ENCODE measurements around the gene FOSL1.

FOSL1 gene

GRCh38 chr11:65857853-65858680, 42.1 kb downstream of the FOSL1 start, which contains the start of gene CFL1:
Gene CFL1 (minus strand): TSS chr11:65858180. CDS start chr11:65858099, 81 bp downstream.
- Histone ChIP-seq H3K4me3 (ENCODE audit: low read depth, low read length) (peak within 1 kb of the TSS; percentile 98), H3K9ac (ENCODE audit: low read depth, low read length) (peak within 1 kb of the TSS; percentile 90), H3K27me3 (ENCODE audit: control insufficient read depth, insufficient read depth, low read length) (no peaks in the 10 kb centered on the region), H3K9me3 (ENCODE audit: control insufficient read depth, insufficient read depth, low read length) (no peaks in the 10 kb centered on the region), H3K4me1 (ENCODE audit: control insufficient read depth, insufficient read depth, low read length) (peaks cover 8% of the 10 kb centered on the region), H3K36me3 (ENCODE audit: control insufficient read depth, insufficient read depth, low read length) (peaks cover 40% of the 10 kb centered on the region)

GRCh38 chr11:65857500-65857852, 42.7 kb downstream of the FOSL1 start:
- peak overlapping the region; percentile 90 for H3K9ac ChIP-seq (ENCODE audit: low read depth, low read length)
- H3K36me3 ChIP-seq (ENCODE audit: control insufficient read depth, insufficient read depth, low read length): peaks cover 38% of the 10 kb centered on the region
- H3K27me3 ChIP-seq (ENCODE audit: control insufficient read depth, insufficient read depth, low read length): no peaks in the 10 kb centered on the region
- H3K9me3 ChIP-seq (ENCODE audit: control insufficient read depth, insufficient read depth, low read length): no peaks in the 10 kb centered on the region
- H3K4me1 ChIP-seq (ENCODE audit: control insufficient read depth, insufficient read depth, low read length): peaks cover 8% of the 10 kb centered on the region
- H3K4me3 ChIP-seq (ENCODE audit: low read depth, low read length): peak overlapping the region; percentile 98

- H3K9ac ChIP-seq (ENCODE audit: low read depth, low read length): peak overlapping the region; percentile 90
- peaks cover 40% of the 10 kb centered on the region for H3K36me3 ChIP-seq (ENCODE audit: control insufficient read depth, insufficient read depth, low read length)
- peaks cover 8% of the 10 kb centered on the region for H3K4me1 ChIP-seq (ENCODE audit: control insufficient read depth, insufficient read depth, low read length)
- no peaks in the 10 kb centered on the region for H3K9me3 ChIP-seq (ENCODE audit: control insufficient read depth, insufficient read depth, low read length)
- H3K27me3 ChIP-seq (ENCODE audit: control insufficient read depth, insufficient read depth, low read length): no peaks in the 10 kb centered on the region
- peak overlapping the region; percentile 98 for H3K4me3 ChIP-seq (ENCODE audit: low read depth, low read length)
Observed at GRCh38 chr11:65856689-65857499, 43.3 kb downstream of the FOSL1 start.

GRCh38 chr11:65855927-65856363, 44.2 kb downstream of the FOSL1 start:
- H3K4me3 ChIP-seq (ENCODE audit: low read depth, low read length): peak overlapping the region; percentile 98

GRCh38 chr11:65854852-65855837, 45.0 kb downstream of the FOSL1 start:
- H3K36me3 ChIP-seq (ENCODE audit: control insufficient read depth, insufficient read depth, low read length): peaks cover 40% of the 10 kb centered on the region
- no peak overlapping the region for H3K9ac ChIP-seq (ENCODE audit: low read depth, low read length)
- H3K4me3 ChIP-seq (ENCODE audit: low read depth, low read length): no peak overlapping the region
- H3K4me1 ChIP-seq (ENCODE audit: control insufficient read depth, insufficient read depth, low read length): peaks cover 5% of the 10 kb centered on the region
- H3K9me3 ChIP-seq (ENCODE audit: control insufficient read depth, insufficient read depth, low read length): peaks cover 3% of the 10 kb centered on the region
- no peaks in the 10 kb centered on the region for H3K27me3 ChIP-seq (ENCODE audit: control insufficient read depth, insufficient read depth, low read length)

More at GRCh38 chr11:65855927-65856363, 44.2 kb downstream of the FOSL1 start:
- Histone ChIP-seq H3K9ac (ENCODE audit: low read depth, low read length) (no peak overlapping the region), H3K9me3 (ENCODE audit: control insufficient read depth, insufficient read depth, low read length) (peaks cover 3% of the 10 kb centered on the region), H3K27me3 (ENCODE audit: control insufficient read depth, insufficient read depth, low read length) (no peaks in the 10 kb centered on the region), H3K4me1 (ENCODE audit: control insufficient read depth, insufficient read depth, low read length) (peaks cover 5% of the 10 kb centered on the region), H3K36me3 (ENCODE audit: control insufficient read depth, insufficient read depth, low read length) (peaks cover 40% of the 10 kb centered on the region)

- H3K36me3 ChIP-seq (ENCODE audit: control insufficient read depth, insufficient read depth, low read length): peaks cover 40% of the 10 kb centered on the region
Observed at GRCh38 chr11:65854161-65854592, 46.0 kb downstream of the FOSL1 start.

GRCh38 chr11:65853246-65853979, 46.8 kb downstream of the FOSL1 start:
- H3K27me3 ChIP-seq (ENCODE audit: control insufficient read depth, insufficient read depth, low read length): no peaks in the 10 kb centered on the region
- peaks cover 3% of the 10 kb centered on the region for H3K9me3 ChIP-seq (ENCODE audit: control insufficient read depth, insufficient read depth, low read length)
- H3K4me3 ChIP-seq (ENCODE audit: low read depth, low read length): no peak overlapping the region
- H3K36me3 ChIP-seq (ENCODE audit: control insufficient read depth, insufficient read depth, low read length): peaks cover 40% of the 10 kb centered on the region
- H3K4me1 ChIP-seq (ENCODE audit: control insufficient read depth, insufficient read depth, low read length): peaks cover 5% of the 10 kb centered on the region
- no peak overlapping the region for H3K9ac ChIP-seq (ENCODE audit: low read depth, low read length)

More at GRCh38 chr11:65854161-65854592, 46.0 kb downstream of the FOSL1 start:
- Histone ChIP-seq H3K9me3 (ENCODE audit: control insufficient read depth, insufficient read depth, low read length) (peaks cover 3% of the 10 kb centered on the region), H3K9ac (ENCODE audit: low read depth, low read length) (no peak overlapping the region), H3K4me3 (ENCODE audit: low read depth, low read length) (no peak overlapping the region), H3K4me1 (ENCODE audit: control insufficient read depth, insufficient read depth, low read length) (peaks cover 5% of the 10 kb centered on the region), H3K27me3 (ENCODE audit: control insufficient read depth, insufficient read depth, low read length) (no peaks in the 10 kb centered on the region)

GRCh38 chr11:65852508-65853245, 47.5 kb downstream of the FOSL1 start:
- Histone ChIP-seq H3K4me3 (ENCODE audit: low read depth, low read length) (no peak overlapping the region), H3K9ac (ENCODE audit: low read depth, low read length) (no peak overlapping the region), H3K36me3 (ENCODE audit: control insufficient read depth, insufficient read depth, low read length) (peaks cover 40% of the 10 kb centered on the region)

GRCh38 chr11:65851811-65852507, 48.2 kb downstream of the FOSL1 start:
- H3K36me3 ChIP-seq (ENCODE audit: control insufficient read depth, insufficient read depth, low read length): peaks cover 40% of the 10 kb centered on the region
- peaks cover 5% of the 10 kb centered on the region for H3K4me1 ChIP-seq (ENCODE audit: control insufficient read depth, insufficient read depth, low read length)
- peaks cover 3% of the 10 kb centered on the region for H3K9me3 ChIP-seq (ENCODE audit: control insufficient read depth, insufficient read depth, low read length)
- H3K27me3 ChIP-seq (ENCODE audit: control insufficient read depth, insufficient read depth, low read length): no peaks in the 10 kb centered on the region
- H3K4me3 ChIP-seq (ENCODE audit: low read depth, low read length): no peak overlapping the region
- no peak overlapping the region for H3K9ac ChIP-seq (ENCODE audit: low read depth, low read length)

More at GRCh38 chr11:65852508-65853245, 47.5 kb downstream of the FOSL1 start:
- Histone ChIP-seq H3K27me3 (ENCODE audit: control insufficient read depth, insufficient read depth, low read length) (no peaks in the 10 kb centered on the region), H3K4me1 (ENCODE audit: control insufficient read depth, insufficient read depth, low read length) (peaks cover 5% of the 10 kb centered on the region), H3K9me3 (ENCODE audit: control insufficient read depth, insufficient read depth, low read length) (peaks cover 3% of the 10 kb centered on the region)

All from iPS-15b (cell line).